Measurements from ENCODE around the gene DGKA. TPM values are rescaled to one million over a fixed set of nuclear protein-coding genes. Genes with fewer than 3 reads are reported as not detected.
A peak's percentile ranks its signal among the peaks of the same experiment; 100 is the strongest.

The DGKA gene
- total and polyA plus RNA-seq, 2 of the 4 experiments (the other 2 are of a cell fraction): 71.9 to 75.1 TPM

DNA sequence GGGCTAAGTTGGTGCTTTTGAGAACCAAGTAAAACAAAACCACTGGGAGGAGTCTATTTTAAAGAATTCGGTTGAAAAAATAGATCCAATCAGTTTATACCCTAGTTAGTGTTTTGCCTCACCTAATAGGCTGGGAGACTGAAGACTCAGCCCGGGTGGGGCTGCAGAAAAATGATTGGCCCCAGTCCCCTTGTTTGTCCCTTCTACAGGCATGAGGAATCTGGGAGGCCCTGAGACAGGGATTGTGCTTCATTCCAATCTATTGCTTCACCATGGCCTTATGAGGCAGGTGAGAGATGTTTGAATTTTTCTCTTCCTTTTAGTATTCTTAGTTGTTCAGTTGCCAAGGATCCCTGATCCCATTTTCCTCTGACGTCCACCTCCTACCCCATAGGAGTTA, 41.1 kb downstream of the DGKA start:
- Histone ChIP-seq H3K14ac (replicated peaks; ENCODE audit: low read depth, low read length) (peak overlapping the region; percentile 73; the same call in 1 of the 2 replicates), H3K18ac (ENCODE audit: low read depth, low read length) (no peak overlapping the region), H3K56ac (ENCODE audit: extremely low read depth, insufficient read depth, low read length) (peak overlapping the region; percentile 45; the same call in 1 of the 2 replicates), H3K4ac (ENCODE audit: low read depth, low read length) (peak overlapping the region; percentile 91; the same call in 1 of the 2 replicates), H4K8ac (ENCODE audit: low read depth in 2 of 2, low read length in 2 of 2) (peak overlapping the region in 1 of 2 experiments; percentile 77; a peak in 2 of 4 replicates), H3K23ac (ENCODE audit: low read depth, low read length) (no peak overlapping the region), H3K79me1 (ENCODE audit: low read depth in 1 of 2, low read length in 2 of 2) (peaks cover 10 to 67% of the 10 kb centered on the region in 2 experiments; a peak in 3 of 4 replicates), H4K5ac (ENCODE audit: low read depth, low read length) (no peak overlapping the region; the same call in 1 of the 2 replicates), H3K9me3 (ENCODE audit: control insufficient read depth, insufficient read depth, low read length) (no peaks in the 10 kb centered on the region), H3K27me3 (ENCODE audit: control insufficient read depth, insufficient read depth, low read length) (no peaks in the 10 kb centered on the region), H3K9me1 (ENCODE audit: insufficient read depth, low read length) (peaks cover 10% of the 10 kb centered on the region; the same call in 1 of the 2 replicates), H3K4me1 (ENCODE audit: control insufficient read depth, insufficient read depth, low read length) (peaks cover 8% of the 10 kb centered on the region), H3K4me2 (ENCODE audit: low read depth, low read length) (peak overlapping the region; percentile 62), H2BK5ac (ENCODE audit: low read depth, low read length, poor library complexity, severe bottlenecking) (peak overlapping the region; percentile 98), H2BK20ac (ENCODE audit: low read depth, low read length) (no peak overlapping the region), H2AK9ac (replicated peaks; ENCODE audit: low read depth, low read length, poor library complexity) (peak overlapping the region; percentile 17), H3K36me3 (ENCODE audit: control insufficient read depth, insufficient read depth, low read length) (peaks cover 5% of the 10 kb centered on the region), H2BK120ac (ENCODE audit: low read depth, low read length) (peak overlapping the region; percentile 78; the same call in 1 of the 2 replicates), H4K91ac (ENCODE audit: insufficient read depth, low read depth, low read length) (peak overlapping the region; percentile 72; the same call in 1 of the 2 replicates), H2AFZ (replicated peaks; ENCODE audit: low read length, poor library complexity) (peak overlapping the region; percentile 3), H3K4me3 (ENCODE audit: insufficient read depth, low read depth, low read length) (no peak overlapping the region), H4K20me1 (ENCODE audit: insufficient read depth, low read length) (peaks cover 5% of the 10 kb centered on the region; the same call in 1 of the 2 replicates), H2AK5ac (ENCODE audit: low read depth, low read length) (peak overlapping the region; percentile 33; the same call in 1 of the 2 replicates), H3K27ac (ENCODE audit: insufficient read depth, low read length) (no peak overlapping the region), H2BK15ac (ENCODE audit: low read depth, low read length) (no peak overlapping the region), H3K9ac (ENCODE audit: low read depth, low read length) (no peak overlapping the region)
- TF ChIP-seq MAZ (IDR thresholded peaks at IDR 0.05; ENCODE audit: borderline replicate concordance, low read depth, low read length) (peak; percentile 5; the same call in 1 of the 2 replicates), CEBPB (IDR thresholded peaks at IDR 0.05; ENCODE audit: low read depth, low read length) (peak; percentile 93), FOS (IDR thresholded peaks at IDR 0.05; ENCODE audit: low read depth, low read length) (no peak)
- no CpG with 5 or more reads among the region's 3 CpGs for WGBS, 2 experiments (ENCODE audit: extremely low coverage in 2 of 2, insufficient read length in 1 of 2)
- in situ Hi-C loops (cut with MboI; ENCODE audit: low sequenced_read_pairs): no loop called here
- intact Hi-C loops (cut with micrococcal nuclease): no loop called here
- dilution Hi-C loops (cut with HindIII; ENCODE audit: low sequenced_read_pairs, unreplicated experiment): no loop called here
- POLR2A ChIA-PET (ENCODE audit: unreplicated experiment): no interaction called here
- CTCF ChIA-PET: no interaction called here
- DNase-seq (peak; percentile 84), ATAC-seq (ENCODE audit: low read depth) (0 out of 2 replicates have a peak, but pooled peaks have one; percentile 2)
- no TSS peak for BruUV-seq (replicated peaks)

All from IMR-90 (cell line).